Ovary (tissue), 3 donors: ENCODE data around the gene ATXN10.

Experiments
- EP300 ChIP-seq: sonication (generic); formaldehyde crosslinking; IDR thresholded peaks from one replicate; pipeline ENCODE4 v1.6.1; 2017; ENCODE audit warnings: antibody characterized with exemption
- POLR2A ChIP-seq: fragments of 450-650 bp; IDR thresholded peaks from one replicate; pipeline ENCODE4 v1.6.1; 2017; ENCODE audit warnings: antibody characterized with exemption, mild to moderate bottlenecking, moderate library complexity
- TF ChIP-seq, protein P1 (sequence below), 3 donors: fragments of 450-650 bp in 2 of 3; fragments of 200-600 bp in 1 of 3; IDR thresholded peaks; one replicate each; pipeline versions ENCODE4 v1.5.1 to v1.8.0; 2016 to 2022; ENCODE audit warnings: antibody characterized with exemption in 3 of 3, mild to moderate bottlenecking in 1 of 3
- donor health status: DM: no; HTN: no; CAD: no.

GRCh38 chr22:45788522-45788921 is 116.9 kb downstream of the ATXN10 start:
- TF ChIP-seq EP300 (no peak), POLR2A (no peak)
- TF ChIP-seq, protein P1, sequence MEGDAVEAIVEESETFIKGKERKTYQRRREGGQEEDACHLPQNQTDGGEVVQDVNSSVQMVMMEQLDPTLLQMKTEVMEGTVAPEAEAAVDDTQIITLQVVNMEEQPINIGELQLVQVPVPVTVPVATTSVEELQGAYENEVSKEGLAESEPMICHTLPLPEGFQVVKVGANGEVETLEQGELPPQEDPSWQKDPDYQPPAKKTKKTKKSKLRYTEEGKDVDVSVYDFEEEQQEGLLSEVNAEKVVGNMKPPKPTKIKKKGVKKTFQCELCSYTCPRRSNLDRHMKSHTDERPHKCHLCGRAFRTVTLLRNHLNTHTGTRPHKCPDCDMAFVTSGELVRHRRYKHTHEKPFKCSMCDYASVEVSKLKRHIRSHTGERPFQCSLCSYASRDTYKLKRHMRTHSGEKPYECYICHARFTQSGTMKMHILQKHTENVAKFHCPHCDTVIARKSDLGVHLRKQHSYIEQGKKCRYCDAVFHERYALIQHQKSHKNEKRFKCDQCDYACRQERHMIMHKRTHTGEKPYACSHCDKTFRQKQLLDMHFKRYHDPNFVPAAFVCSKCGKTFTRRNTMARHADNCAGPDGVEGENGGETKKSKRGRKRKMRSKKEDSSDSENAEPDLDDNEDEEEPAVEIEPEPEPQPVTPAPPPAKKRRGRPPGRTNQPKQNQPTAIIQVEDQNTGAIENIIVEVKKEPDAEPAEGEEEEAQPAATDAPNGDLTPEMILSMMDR (IDR thresholded peaks at IDR 0.05) = no peak
